OCI-M2 (cell line): Measurements from ENCODE around the gene PRAMEF11.

Experiments used
- DNase-seq: peaks from one replicate; lab custom pipeline; 2025; ENCODE audit not compliant: unreplicated experiment; lab: John Stamatoyannopoulos, UW

The PRAMEF11 gene

DNA sequence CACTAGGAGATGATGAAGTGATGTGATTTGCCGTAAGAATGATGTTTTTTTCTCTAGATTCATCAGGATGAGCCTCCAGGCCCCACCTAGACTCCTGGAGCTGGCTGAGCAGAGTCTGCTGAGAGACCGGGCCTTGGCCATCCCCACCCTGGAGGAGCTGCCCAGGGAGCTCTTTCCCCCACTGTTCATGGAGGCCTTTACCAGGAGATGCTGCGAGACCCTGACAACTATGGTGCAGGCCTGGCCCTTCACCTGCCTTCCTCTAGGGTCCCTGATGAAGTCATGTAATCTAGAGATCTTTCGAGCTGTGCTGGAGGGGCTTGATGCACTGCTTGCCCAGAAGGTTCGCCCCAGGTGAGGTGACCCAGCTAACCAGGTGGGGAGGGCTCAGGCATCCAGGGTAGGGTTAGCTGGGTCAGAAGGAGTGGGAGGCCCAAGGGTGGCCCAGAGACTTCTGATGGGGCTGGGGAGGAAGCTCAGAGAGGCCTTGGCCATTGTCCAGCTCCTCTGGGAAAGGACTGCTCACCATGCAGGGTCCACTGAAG, 56.3 kb downstream of the PRAMEF11 start:
- DNase-seq, result no peak
